Measurements from ENCODE around the gene FRMD6.

DNA sequence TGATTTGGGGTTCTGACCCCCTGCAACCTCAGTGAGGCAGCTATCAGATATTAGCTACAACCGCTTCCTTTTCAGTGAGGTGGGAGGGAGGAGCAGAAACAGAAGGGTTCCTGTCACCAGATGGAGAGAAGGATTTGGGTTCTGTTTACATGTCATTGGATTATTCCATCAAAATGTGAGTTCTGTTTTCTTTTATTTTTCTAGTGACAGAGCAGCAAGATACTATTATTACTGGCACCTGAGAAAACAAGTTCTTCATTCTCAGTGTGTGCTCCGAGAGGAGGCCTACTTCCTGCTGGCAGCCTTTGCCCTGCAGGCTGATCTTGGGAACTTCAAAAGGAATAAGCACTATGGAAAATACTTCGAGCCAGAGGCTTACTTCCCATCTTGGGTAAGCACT, 52.8 kb downstream of the FRMD6 start:
- TF ChIP-seq GATA2 (IDR thresholded peaks at IDR 0.05; ENCODE audit: low read depth, low read length) = no peak
- no peak for TF ChIP-seq GATA3 (IDR thresholded peaks at IDR 0.05; ENCODE audit: low read depth, low read length)
